Osteoblast (primary cell): ENCODE data around the gene MX2. TPM values are rescaled to one million over a fixed set of nuclear protein-coding genes. Genes with fewer than 3 reads are reported as not detected.

ENCODE experiments used
- DNase-seq: peaks from one replicate; pipeline ENCODE4 v3.0.0; 2011; ENCODE audit warnings: low spot score, mixed read lengths; ENCODE audit not compliant: insufficient read length; ENCODE audit errors: missing footprints
- H2AFZ ChIP-seq: 2 replicates; pipeline ENCODE4 v1.6.0; 2011; ENCODE audit warnings: mild to moderate bottlenecking, low read length
- H3K27ac ChIP-seq: 2 replicates; pipeline ENCODE4 v1.5.1; 2011; ENCODE audit warnings: mild to moderate bottlenecking, low read depth, low read length, moderate library complexity
- H3K27me3 ChIP-seq: 2 replicates; pipeline ENCODE4 v1.6.0; 2012; ENCODE audit warnings: mild to moderate bottlenecking, control low read depth, inconsistent platforms, low read length, moderate library complexity; ENCODE audit not compliant: insufficient read depth
- H3K36me3 ChIP-seq: 2 replicates; pipeline ENCODE4 v1.5.1; 2011; ENCODE audit warnings: mild to moderate bottlenecking, low read length, control low read depth, moderate library complexity; ENCODE audit not compliant: insufficient read depth
- H3K4me1 ChIP-seq: 2 replicates; pipeline ENCODE4 v1.5.1; 2011; ENCODE audit warnings: mild to moderate bottlenecking, low read length, control low read depth, moderate library complexity; ENCODE audit not compliant: insufficient read depth
- H3K4me2 ChIP-seq: 2 replicates; pipeline ENCODE4 v1.6.0; 2011; ENCODE audit warnings: mild to moderate bottlenecking, low read length; ENCODE audit not compliant: insufficient read depth
- H3K4me3 ChIP-seq: fragments of 200-600 bp; sonication (generic); 3 replicates; pipeline ENCODE4 v1.5.1; 2012; ENCODE audit warnings: mild to moderate bottlenecking, low read length, inconsistent platforms; ENCODE audit not compliant: insufficient read depth
- H3K79me2 ChIP-seq: 2 replicates; pipeline ENCODE4 v1.6.0; 2012; ENCODE audit warnings: mild to moderate bottlenecking, low read length, control low read depth, inconsistent platforms; ENCODE audit not compliant: insufficient read depth
- H3K9me3 ChIP-seq: 2 replicates; pipeline ENCODE4 v1.5.1; 2011; ENCODE audit warnings: low read depth, low read length, control low read depth
- H4K20me1 ChIP-seq: 2 replicates; pipeline ENCODE4 v1.6.0; 2012; ENCODE audit warnings: mild to moderate bottlenecking, low read length, control low read depth; ENCODE audit not compliant: insufficient read depth
- CTCF ChIP-seq: IDR thresholded peaks from 2 replicates; pipeline ENCODE4 v1.5.1; 2011; ENCODE audit warnings: mild to moderate bottlenecking, low read depth, low read length, moderate library complexity; ENCODE audit errors: extremely low read depth
- total RNA-seq: library from RNA; depleted of rRNA; stranded (reverse); fragments of >200 nt; gene quantifications from 2 replicates; pipeline ENCODE4 v1.2.3, GENCODE V29; 2012

Gene MX2
- total RNA-seq, 1 donor, result 14.5 TPM

DNA sequence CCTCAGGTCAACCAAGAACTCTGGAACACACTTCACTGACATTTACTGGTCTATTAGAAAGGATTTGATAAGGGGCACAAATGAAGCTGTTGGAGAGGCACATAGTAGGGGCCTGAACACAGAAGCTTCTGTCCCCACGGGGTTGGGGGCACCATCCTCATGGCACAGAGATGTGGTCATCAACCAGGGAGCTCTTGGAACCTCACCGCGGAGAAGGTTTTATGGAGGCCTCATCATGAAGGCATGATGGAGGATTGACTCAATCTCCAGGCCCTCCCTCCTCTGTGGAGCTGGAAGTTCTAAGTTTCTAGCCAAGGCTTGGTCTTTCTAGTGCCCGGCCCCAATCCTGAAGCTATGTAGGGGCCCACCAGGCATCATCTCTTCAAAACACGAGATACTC, 87.8 kb downstream of the MX2 start:
- no peak for TF ChIP-seq CTCF
- H2AFZ ChIP-seq, result no peak overlapping the region

DNA sequence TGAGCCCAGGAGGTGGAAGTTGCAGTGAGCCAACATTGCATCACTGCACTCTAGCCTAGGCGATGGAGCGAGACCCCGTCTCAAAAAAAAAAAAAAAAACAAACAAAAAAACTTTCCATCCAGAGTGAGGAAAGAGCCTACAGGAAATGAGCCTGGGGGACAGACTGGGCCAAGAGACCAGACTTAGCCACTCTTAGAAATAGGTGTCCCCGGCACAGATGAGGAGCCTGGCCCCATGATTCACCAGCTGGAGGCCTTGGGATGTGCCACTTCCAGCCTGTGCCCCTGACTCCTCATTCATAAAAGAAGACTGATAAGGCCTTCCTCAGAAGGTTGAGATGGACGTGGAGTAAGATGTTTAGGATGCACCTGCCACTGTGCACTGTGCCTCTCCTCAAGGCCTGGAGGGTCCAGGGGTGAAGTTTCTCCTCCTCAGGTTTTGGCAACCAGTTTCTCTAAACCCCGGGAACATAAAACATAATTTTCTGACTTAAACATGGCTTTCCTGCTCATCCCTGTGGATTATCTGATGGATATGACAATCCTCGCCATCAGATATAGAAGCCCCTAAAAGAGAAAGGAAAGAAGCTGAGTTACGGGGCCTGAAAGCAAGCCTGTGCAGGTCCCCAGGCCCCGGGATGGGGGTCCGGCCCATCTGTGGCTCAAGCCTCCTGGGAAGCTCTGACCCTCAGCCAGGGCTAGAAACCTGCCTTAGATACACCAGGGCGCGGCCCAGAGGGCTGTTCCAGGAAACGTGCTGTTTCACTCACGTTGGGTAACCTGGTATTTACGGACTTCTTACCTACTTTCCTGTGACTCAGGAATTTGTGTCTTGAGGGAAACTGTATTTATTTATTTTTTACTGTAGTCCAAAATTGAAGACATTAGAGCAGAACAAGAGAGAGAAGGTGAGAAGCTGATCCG, 90.2 kb downstream of the MX2 start:
- no peaks in the 10 kb centered on the region for H3K9me3 ChIP-seq
- no peak overlapping the region for H3K27ac ChIP-seq
- no peak overlapping the region for H2AFZ ChIP-seq
- H3K79me2 ChIP-seq, result no peaks in the 10 kb centered on the region
- no peak for TF ChIP-seq CTCF
- H3K4me2 ChIP-seq, result no peak overlapping the region
- H3K27me3 ChIP-seq, result no peaks in the 10 kb centered on the region
- no peak for DNase-seq
- no peaks in the 10 kb centered on the region for H3K36me3 ChIP-seq
- H3K4me1 ChIP-seq, result no peaks in the 10 kb centered on the region
- no peak overlapping the region for H3K4me3 ChIP-seq
- no peaks in the 10 kb centered on the region for H4K20me1 ChIP-seq

More for the DNA sequence above, 87.8 kb downstream of the MX2 start:
- H3K4me1 ChIP-seq, result no peaks in the 10 kb centered on the region
- H3K27me3 ChIP-seq, result no peaks in the 10 kb centered on the region
- no peaks in the 10 kb centered on the region for H3K79me2 ChIP-seq
- H3K36me3 ChIP-seq, result no peaks in the 10 kb centered on the region
- no peak overlapping the region for H3K4me3 ChIP-seq
- H3K4me2 ChIP-seq, result no peak overlapping the region
- no peaks in the 10 kb centered on the region for H3K9me3 ChIP-seq
- no peaks in the 10 kb centered on the region for H4K20me1 ChIP-seq
- H3K27ac ChIP-seq, result no peak overlapping the region
- DNase-seq, result no peak

DNA sequence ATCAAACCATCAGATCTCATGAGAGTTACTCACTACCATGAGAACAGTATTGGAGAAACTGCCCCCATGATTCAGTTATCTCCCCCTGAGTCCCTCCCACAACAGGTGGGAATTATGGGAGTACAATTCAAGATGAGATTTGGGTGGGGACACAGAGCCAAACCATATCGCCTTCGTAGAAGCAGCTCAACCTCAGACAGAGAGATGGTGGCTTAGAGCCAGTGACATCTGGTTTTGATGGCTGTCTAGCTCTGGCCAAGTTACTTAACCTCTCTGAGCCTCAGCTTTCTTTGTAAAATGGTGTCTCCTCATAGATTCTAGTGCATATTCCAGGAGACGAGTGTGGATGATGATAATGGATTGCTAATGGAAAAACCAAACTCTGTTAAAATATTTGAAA, 91.4 kb downstream of the MX2 start:
- H3K4me3 ChIP-seq, result no peak overlapping the region
- no peaks in the 10 kb centered on the region for H4K20me1 ChIP-seq
- H3K27ac ChIP-seq, result no peak overlapping the region
- no peak overlapping the region for H2AFZ ChIP-seq
- no peak overlapping the region for H3K4me2 ChIP-seq
- H3K27me3 ChIP-seq, result no peaks in the 10 kb centered on the region
- no peaks in the 10 kb centered on the region for H3K79me2 ChIP-seq
- no peak for DNase-seq
- no peak for TF ChIP-seq CTCF
- H3K36me3 ChIP-seq, result no peaks in the 10 kb centered on the region
- H3K9me3 ChIP-seq, result no peaks in the 10 kb centered on the region
- H3K4me1 ChIP-seq, result no peaks in the 10 kb centered on the region

DNA sequence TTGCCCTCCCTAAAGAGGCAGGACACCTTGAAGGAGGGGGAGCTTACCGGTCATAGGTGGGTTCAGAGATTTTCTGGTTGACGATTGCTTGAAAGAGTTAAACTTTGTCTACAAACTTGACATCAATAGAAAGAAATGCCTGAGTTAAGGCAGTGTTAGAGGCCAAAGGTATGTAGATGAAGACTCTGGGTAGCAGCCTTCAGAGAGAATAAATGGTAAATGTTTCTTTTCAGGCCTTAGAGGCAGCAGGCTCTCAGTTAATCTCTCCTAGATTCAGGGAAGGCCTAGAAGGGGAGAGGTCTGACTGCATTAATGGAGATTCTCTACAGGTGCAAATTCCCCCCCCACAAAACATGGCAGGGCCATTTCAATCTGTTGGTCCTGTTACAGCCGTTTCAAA, 91.9 kb downstream of the MX2 start:
- H3K36me3 ChIP-seq, result no peaks in the 10 kb centered on the region
- no peak overlapping the region for H2AFZ ChIP-seq
- no peaks in the 10 kb centered on the region for H3K79me2 ChIP-seq
- H3K4me1 ChIP-seq, result no peaks in the 10 kb centered on the region
- no peaks in the 10 kb centered on the region for H4K20me1 ChIP-seq
- H3K4me3 ChIP-seq, result no peak overlapping the region
- no peak overlapping the region for H3K27ac ChIP-seq
- TF ChIP-seq CTCF, result no peak
- no peaks in the 10 kb centered on the region for H3K9me3 ChIP-seq
- H3K4me2 ChIP-seq, result no peak overlapping the region
- DNase-seq, result no peak
- no peaks in the 10 kb centered on the region for H3K27me3 ChIP-seq
